GM12864 (cell line): Measurements from ENCODE around the gene NFYC.

Experiments
- DNase-seq: peaks from one replicate; pipeline ENCODE4 v3.0.0-alpha.2; 2011; ENCODE audit warnings: low read depth
- H3K4me3 ChIP-seq: 2 replicates; pipeline ENCODE4 v1.5.1; 2011; ENCODE audit warnings: mild to moderate bottlenecking, low read depth, low read length, control low read depth
- CTCF ChIP-seq: IDR thresholded peaks from 2 replicates; pipeline ENCODE4 v1.5.1; 2011; ENCODE audit warnings: low read depth, mild to moderate bottlenecking, moderate library complexity, low read length, control low read depth, inconsistent platforms; ENCODE audit errors: missing control alignments

Gene NFYC

GRCh38 chr1:40658751-40659648 is 32.5 kb upstream of the NFYC start:
- no peak for DNase-seq
- H3K4me3 ChIP-seq = no peak overlapping the region
- no peak for TF ChIP-seq CTCF

- no peak overlapping the region for H3K4me3 ChIP-seq
- no peak for DNase-seq
- no peak for TF ChIP-seq CTCF
These were observed 31.9 kb upstream of the NFYC start for GRCh38 chr1:40659649-40659947.

GRCh38 chr1:40661678-40662077 is 29.8 kb upstream of the NFYC start:
- TF ChIP-seq CTCF = no peak
- DNase-seq = no peak

GRCh38 chr1:40662151-40662550 is 29.4 kb upstream of the NFYC start:
- no peak for DNase-seq
- no peak overlapping the region for H3K4me3 ChIP-seq
- TF ChIP-seq CTCF = no peak

More at GRCh38 chr1:40661678-40662077, 29.8 kb upstream of the NFYC start:
- no peak overlapping the region for H3K4me3 ChIP-seq

- no peak overlapping the region for H3K4me3 ChIP-seq
- no peak for DNase-seq
- no peak for TF ChIP-seq CTCF
These were observed 28.6 kb upstream of the NFYC start for GRCh38 chr1:40662864-40663263.

GRCh38 chr1:40663324-40664166 is 28.0 kb upstream of the NFYC start:
- TF ChIP-seq CTCF = no peak
- H3K4me3 ChIP-seq = no peak overlapping the region
- no peak for DNase-seq
